HUES48 (cell line): Measurements from ENCODE around the gene ZFYVE21.

ENCODE experiments used
- H3K27ac ChIP-seq: one replicate; pipeline ENCODE4 v1.7.0; 2013; ENCODE audit warnings: low read depth, low read length, inconsistent platforms
- H3K27me3 ChIP-seq: 2 replicates; pipeline ENCODE4 v1.6.1; 2013; ENCODE audit warnings: mild to moderate bottlenecking, low read length; ENCODE audit not compliant: control insufficient read depth, insufficient read depth
- H3K36me3 ChIP-seq: 2 replicates; pipeline ENCODE4 v1.6.1; 2013; ENCODE audit warnings: low read length; ENCODE audit not compliant: control insufficient read depth, insufficient read depth
- H3K4me1 ChIP-seq: 2 replicates; pipeline ENCODE4 v1.6.1; 2013; ENCODE audit warnings: mild to moderate bottlenecking, low read length; ENCODE audit not compliant: control insufficient read depth, insufficient read depth
- H3K4me3 ChIP-seq: 2 replicates; pipeline ENCODE4 v1.5.1; 2013; ENCODE audit warnings: mild to moderate bottlenecking, low read depth, low read length
- H3K9ac ChIP-seq: 2 replicates; pipeline ENCODE4 v1.6.1; 2013; ENCODE audit warnings: mild to moderate bottlenecking, low read depth, low read length, moderate library complexity
- H3K9me3 ChIP-seq: 2 replicates; pipeline ENCODE4 v1.6.1; 2013; ENCODE audit warnings: low read length; ENCODE audit not compliant: control insufficient read depth, insufficient read depth

Gene ZFYVE21

DNA sequence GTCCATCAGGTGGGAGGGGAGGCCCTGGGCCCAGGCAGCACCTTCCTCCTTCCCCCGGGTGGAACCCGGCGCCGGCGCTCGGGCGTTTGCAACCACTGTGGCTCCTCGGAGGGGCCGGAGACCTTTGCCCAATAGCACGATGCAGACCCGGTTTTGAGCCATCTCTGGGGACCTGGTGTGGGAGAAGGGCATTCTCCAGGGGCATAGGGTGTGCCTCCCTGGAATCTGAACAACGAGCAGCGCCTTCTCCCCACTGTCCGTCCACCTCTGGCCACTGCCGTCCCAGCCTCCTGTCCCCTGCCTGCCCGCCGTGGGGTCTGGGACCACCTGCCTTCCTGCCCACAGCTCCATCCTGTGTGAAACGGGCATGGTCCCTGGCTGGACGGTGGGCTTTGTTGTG is 12.5 kb downstream of the ZFYVE21 start:
- peaks cover 44% of the 10 kb centered on the region for H3K36me3 ChIP-seq
- no peak overlapping the region for H3K9ac ChIP-seq
- H3K4me1 ChIP-seq, result no peaks in the 10 kb centered on the region
- no peaks in the 10 kb centered on the region for H3K9me3 ChIP-seq
- no peaks in the 10 kb centered on the region for H3K27me3 ChIP-seq
- no peak overlapping the region for H3K4me3 ChIP-seq
- no peak overlapping the region for H3K27ac ChIP-seq

DNA sequence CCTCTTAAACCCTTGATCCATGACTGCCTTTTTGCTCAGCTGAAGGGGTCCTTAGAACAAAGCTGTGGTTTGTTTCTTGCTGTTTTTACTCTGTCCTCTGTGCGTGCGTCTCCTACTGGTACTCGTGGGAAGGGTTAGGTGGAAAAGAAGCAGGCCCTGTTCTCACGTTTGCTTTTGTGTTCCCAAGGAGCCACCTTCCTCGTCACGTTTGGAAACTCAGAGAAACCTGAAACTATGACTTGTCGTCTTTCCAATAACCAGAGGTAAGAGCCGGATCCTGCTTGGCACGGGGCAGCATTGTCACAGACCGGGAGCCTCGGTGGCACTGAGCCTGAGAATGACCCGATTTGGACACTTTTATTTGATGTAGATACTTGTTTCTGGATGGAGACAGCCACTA is 13.1 kb downstream of the ZFYVE21 start:
- no peak overlapping the region for H3K4me3 ChIP-seq
- no peak overlapping the region for H3K9ac ChIP-seq
- no peaks in the 10 kb centered on the region for H3K9me3 ChIP-seq
- no peaks in the 10 kb centered on the region for H3K27me3 ChIP-seq
- no peak overlapping the region for H3K27ac ChIP-seq
- H3K36me3 ChIP-seq, result peaks cover 50% of the 10 kb centered on the region
- H3K4me1 ChIP-seq, result no peaks in the 10 kb centered on the region

DNA sequence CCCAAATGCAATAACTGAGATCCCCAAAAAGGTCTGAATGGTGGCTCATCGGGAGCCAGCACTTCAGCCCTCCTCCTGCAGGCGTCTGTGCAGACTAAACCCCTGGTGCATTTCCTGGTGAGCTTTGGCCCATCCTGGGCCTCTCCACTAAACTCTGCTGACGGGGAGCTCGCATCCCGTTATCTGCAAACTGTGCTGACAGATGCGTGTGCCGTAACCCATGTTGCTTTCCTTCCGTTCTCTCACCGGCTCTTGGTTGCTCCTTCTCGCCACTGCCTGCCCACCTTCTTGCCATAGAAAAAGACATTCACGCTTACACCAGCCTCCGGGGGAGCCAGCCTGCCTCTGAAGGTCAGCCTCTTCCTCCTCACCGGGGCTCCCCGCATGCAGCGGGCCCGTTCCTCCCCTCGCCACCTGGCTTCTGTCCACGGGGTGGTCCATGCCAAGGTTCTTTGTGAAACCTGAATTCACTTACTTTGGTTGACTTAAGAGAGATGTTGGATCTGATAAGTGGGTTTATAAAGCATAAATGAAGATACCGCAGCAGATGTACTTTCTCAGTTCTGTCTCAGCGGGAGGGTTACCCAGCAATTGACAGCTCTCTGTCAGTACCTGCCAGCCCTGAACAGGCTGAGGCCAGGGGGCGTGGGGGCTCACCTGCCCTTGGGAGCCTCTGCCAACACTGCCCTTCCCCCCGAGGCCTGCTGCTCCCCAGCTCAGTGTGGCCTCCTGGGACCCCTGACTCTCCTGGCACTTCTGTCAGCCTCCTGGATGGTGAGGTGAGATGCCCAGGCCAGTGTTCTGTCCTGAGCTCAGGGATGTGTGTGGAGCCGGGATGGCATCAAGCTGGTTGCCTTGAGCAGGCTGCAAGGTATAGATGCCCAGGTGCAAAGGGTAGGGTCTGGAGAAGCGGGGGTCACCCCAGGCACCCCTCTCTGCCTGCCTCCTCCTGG is 14.2 kb downstream of the ZFYVE21 start:
- no peak overlapping the region for H3K9ac ChIP-seq

DNA sequence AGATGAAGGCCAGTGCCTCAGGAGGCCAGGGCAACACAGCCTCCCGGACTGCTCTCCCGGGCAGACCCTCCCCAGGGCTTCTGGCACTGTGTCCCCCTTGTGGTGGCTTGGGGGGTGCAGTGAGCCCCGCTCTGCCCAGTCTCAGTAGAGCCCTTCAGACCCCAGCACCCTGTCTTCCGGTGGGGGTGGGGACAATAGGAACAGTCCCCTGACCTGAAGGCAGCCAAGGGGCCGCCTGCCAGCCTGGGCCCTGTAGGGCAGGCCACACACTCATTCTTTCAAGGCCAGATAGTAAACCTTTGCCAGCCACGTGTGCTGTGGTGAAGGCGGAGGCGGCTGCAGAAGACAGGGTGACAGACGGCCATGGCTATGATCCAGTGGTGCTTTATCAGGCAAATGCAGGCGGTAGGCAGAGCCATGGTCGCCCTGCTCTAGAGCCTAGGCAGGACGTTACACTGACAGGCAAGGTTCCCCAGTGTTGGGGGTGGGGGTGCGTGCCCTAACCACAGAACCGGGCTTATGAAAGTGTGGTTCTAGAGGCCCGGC is 15.0 kb downstream of the ZFYVE21 start:
- no peaks in the 10 kb centered on the region for H3K9me3 ChIP-seq
- no peaks in the 10 kb centered on the region for H3K27me3 ChIP-seq
- H3K27ac ChIP-seq, result no peak overlapping the region
- no peak overlapping the region for H3K4me3 ChIP-seq
- no peaks in the 10 kb centered on the region for H3K4me1 ChIP-seq
- H3K9ac ChIP-seq, result no peak overlapping the region
- peaks cover 57% of the 10 kb centered on the region for H3K36me3 ChIP-seq

More for the DNA sequence above, 14.2 kb downstream of the ZFYVE21 start:
- Histone ChIP-seq H3K4me1 (no peaks in the 10 kb centered on the region), H3K4me3 (no peak overlapping the region), H3K36me3 (peaks cover 57% of the 10 kb centered on the region), H3K9me3 (no peaks in the 10 kb centered on the region), H3K27ac (no peak overlapping the region), H3K27me3 (no peaks in the 10 kb centered on the region)

DNA sequence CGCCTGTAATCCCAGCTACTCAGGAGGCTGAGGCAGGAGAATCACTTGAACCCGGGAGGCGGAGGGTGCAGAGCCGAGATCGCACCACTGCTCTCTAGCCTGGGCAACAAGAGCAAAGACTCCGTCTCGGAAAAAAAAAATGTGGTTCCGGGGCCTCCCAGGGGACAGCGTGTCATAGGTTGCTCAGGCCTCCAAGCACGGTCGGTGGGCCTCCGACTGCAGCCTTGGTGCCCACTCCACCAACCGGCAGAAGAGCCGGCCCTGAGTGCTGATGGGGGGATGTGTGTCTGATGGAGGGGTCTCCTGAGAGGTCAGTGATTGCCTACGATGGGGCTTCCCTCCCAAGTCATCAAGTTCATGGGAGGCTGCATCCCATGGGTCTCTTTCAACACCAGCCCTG is 15.9 kb downstream of the ZFYVE21 start:
- peaks cover 50% of the 10 kb centered on the region for H3K36me3 ChIP-seq

DNA sequence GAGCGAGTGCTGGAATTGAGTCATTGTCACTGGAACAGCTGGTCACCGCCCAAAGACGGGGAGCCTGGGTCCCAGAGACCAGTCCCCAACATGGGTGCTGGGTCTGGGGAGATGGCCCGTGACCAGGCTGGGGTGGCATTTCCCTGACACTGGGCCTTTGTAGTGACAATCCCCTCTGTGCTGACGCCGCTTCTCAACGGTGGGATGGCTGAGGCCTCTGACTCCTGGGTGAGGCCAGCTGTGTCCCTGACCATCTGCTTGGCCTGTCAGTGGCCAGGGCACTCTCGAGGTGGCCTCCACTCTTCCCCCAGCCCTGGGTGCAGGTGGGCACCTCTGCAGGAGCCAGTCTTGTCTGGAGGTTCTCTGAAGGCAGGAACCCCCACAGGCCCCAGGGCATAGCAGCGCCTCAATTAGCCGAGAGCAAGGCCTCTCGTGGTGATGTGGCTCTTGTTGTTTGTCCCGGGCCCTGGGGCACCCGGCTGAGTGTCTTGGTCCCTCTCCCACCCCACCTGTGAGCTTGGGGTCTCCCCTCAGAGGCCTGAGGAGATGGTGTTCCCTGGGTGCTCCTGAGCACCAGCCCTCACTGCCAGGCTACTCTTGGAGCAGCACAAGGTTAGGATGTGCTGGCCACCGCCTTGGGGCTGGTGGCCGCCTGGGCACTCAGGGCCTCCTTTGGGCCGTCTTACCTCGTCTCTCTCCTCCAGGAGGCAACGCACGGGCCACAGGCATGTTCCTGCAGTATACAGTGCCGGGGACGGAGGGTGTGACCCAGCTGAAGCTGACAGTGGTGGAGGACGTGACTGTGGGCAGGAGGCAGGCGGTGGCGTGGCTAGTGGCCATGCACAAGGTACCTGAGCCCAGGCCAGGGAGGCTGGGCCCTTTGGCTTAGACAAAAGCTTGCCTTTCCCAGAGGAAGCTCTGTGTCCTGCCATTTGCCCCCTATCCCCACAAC is 16.6 kb downstream of the ZFYVE21 start:
- Histone ChIP-seq H3K36me3 (peaks cover 50% of the 10 kb centered on the region), H3K9ac (no peak overlapping the region), H3K4me1 (no peaks in the 10 kb centered on the region), H3K9me3 (no peaks in the 10 kb centered on the region), H3K27me3 (no peaks in the 10 kb centered on the region), H3K27ac (no peak overlapping the region), H3K4me3 (no peak overlapping the region)

More for the DNA sequence above, 15.9 kb downstream of the ZFYVE21 start:
- Histone ChIP-seq H3K4me3 (no peak overlapping the region), H3K4me1 (no peaks in the 10 kb centered on the region), H3K27me3 (no peaks in the 10 kb centered on the region), H3K9ac (no peak overlapping the region), H3K27ac (no peak overlapping the region), H3K9me3 (no peaks in the 10 kb centered on the region)

DNA sequence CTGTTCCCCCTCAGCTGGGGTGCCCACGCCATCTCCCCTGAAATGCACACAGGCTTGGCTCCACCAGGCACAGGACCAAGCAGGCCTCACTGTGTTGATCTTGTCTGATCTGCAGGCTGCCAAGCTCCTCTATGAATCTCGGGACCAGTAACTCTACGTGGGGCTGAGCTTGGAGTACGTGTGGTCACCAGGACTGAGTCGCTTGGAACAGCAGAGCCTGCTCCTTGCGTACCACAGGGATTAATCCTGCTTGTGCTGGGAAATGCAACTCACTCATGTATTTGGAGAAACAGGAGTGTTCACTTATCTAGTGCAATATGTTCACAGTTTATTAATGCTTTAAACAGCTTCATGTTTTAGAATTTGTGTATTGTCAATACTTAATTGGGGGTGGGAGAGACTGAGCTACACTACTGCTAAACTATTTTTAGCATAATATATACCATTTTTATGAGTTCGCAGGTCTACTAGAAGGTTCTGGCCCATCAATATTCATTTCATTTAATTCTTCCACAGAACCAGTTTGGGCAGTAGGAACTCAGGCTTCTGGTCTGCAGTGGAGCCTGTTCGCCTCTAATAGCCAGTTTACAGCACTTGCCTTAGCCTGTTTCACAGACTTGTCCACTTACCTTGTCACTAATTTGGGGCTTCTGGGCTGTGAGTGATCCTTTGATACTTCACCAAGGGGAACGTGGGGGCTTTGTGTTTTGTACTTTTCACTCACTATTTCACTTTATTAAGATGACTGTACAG is 17.4 kb downstream of the ZFYVE21 start:
- no peak overlapping the region for H3K27ac ChIP-seq
- H3K4me3 ChIP-seq, result no peak overlapping the region
- H3K36me3 ChIP-seq, result peaks cover 45% of the 10 kb centered on the region
- no peak overlapping the region for H3K9ac ChIP-seq
- H3K9me3 ChIP-seq, result no peaks in the 10 kb centered on the region
- no peaks in the 10 kb centered on the region for H3K27me3 ChIP-seq
- H3K4me1 ChIP-seq, result no peaks in the 10 kb centered on the region

DNA sequence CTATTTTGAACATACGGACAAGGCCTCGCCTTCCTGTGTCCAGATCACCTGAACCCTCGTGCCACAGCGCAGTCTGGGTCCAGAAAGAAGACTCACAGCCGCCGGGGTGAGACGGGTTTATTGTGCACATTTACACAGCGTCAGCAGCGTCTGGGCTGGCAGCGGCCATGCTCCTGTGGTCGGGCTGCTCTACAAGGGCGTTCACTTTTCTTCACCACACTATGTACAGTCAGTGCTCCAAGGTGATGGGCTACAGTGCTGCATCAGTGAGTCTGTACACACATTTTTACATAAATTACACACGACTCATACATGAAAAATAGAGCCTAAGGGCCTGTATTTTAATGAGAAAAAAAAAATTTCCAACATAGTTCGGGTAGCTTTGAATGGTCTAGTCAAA is 18.0 kb downstream of the ZFYVE21 start:
- Histone ChIP-seq H3K36me3 (peaks cover 45% of the 10 kb centered on the region), H3K4me1 (no peaks in the 10 kb centered on the region), H3K9ac (no peak overlapping the region), H3K27me3 (no peaks in the 10 kb centered on the region), H3K27ac (no peak overlapping the region), H3K9me3 (no peaks in the 10 kb centered on the region), H3K4me3 (no peak overlapping the region)

DNA sequence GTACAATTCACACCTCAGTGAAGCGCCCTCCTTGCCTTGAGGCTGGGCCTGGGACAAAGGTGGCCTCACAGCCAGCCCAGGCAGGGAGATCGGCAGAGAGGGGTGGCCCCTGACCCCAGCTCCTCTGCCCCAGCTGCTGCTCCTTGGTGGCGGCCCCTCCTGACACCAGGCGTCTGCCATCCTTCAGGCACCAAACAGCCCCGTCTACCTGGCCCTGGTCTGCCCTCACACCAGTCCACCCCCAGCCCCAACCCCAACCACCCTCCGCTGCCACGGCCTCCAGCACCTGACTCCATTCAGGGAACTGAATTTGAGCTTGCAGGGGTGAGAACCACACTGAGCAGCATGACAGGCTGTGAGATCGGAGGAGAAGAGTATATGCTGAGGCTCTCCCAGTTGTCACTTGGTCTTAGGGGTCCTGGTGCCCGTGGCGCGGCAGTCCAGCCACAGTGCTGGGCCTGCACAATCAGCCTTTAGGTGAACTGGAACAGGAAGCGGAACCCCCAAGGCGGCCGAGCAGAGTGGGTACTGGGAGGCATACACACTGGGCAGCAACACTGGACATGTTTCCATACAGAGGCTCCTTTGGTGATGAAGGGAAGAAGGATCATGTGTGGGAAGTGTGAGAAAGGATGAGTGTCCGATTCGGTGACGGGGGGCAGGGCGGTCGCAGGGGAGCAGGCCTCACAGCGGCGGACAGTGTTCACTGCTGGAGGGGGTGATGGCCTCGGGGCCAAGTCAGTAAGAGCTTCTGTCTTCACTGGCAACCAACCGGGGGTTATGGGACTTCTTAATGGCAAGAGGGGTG is 18.7 kb downstream of the ZFYVE21 start:
- Histone ChIP-seq H3K4me3 (no peak overlapping the region), H3K27ac (no peak overlapping the region), H3K27me3 (no peaks in the 10 kb centered on the region), H3K4me1 (no peaks in the 10 kb centered on the region), H3K9me3 (no peaks in the 10 kb centered on the region), H3K36me3 (peaks cover 40% of the 10 kb centered on the region), H3K9ac (no peak overlapping the region)

DNA sequence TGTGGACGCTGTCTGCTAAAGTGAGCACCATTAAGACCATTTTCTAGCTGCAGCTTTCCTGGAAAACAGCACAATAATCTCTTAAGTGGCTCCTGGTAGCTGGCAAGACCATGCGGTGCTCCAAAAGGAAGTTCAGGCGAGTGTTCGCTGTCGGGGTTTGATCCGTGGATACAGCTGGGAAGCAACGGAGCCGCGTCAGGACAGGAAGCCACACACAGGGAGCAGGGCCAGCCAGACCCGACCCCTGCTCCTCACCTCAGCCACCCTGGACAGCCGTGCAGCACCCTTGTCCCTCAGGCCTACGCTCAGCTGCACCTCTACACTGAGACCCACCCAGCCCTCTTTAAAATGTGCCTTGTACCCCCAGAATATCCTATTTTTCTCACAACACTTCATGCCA is 19.4 kb downstream of the ZFYVE21 start:
- Histone ChIP-seq H3K9ac (no peak overlapping the region), H3K4me3 (no peak overlapping the region), H3K9me3 (no peaks in the 10 kb centered on the region), H3K27ac (no peak overlapping the region), H3K27me3 (no peaks in the 10 kb centered on the region), H3K4me1 (no peaks in the 10 kb centered on the region), H3K36me3 (peaks cover 33% of the 10 kb centered on the region)
